ENCODE results near the gene RPS6KA2.

- TF ChIP-seq EZH2phosphoT487 (IDR thresholded peaks at IDR 0.05; ENCODE audit: insufficient read depth, low read depth) (no peak), EZH2 (IDR thresholded peaks at IDR 0.05; ENCODE audit: insufficient read depth, poor library complexity, severe bottlenecking) (no peak)
Measured at GRCh38 chr6:166636191-166636933, 9.3 kb upstream of the RPS6KA2 start.

Data from GM23248 (cell line).